ENCODE data around the gene CPD. TPM values are rescaled to one million over a fixed set of nuclear protein-coding genes. Genes with fewer than 3 reads are reported as not detected.

CPD gene
- total RNA-seq, 3 donors from 2014 or later (not counting 1 experiment from before 2014, with no cell fraction given) = 67.3 to 94.5 (median 85.9) TPM

- H3K4me3 Mint-ChIP-seq = no peak overlapping the region
- Histone ChIP-seq H3K36me3 (ENCODE audit: control insufficient read depth, insufficient read depth, low read length) (peaks cover 68% of the 10 kb centered on the region), H3K4me3 (ENCODE audit: low read length) (no peak overlapping the region), H3K27ac (ENCODE audit: low read length) (no peak overlapping the region), H3K9me3 (ENCODE audit: control insufficient read depth, insufficient read depth, low read length) (no peaks in the 10 kb centered on the region), H3K4me1 (ENCODE audit: control insufficient read depth, insufficient read depth, low read length) (peaks cover 7% of the 10 kb centered on the region), H3K27me3 (ENCODE audit: control insufficient read depth, insufficient read depth, low read length) (no peaks in the 10 kb centered on the region)
- no peaks in the 10 kb centered on the region for H3K27me3 Mint-ChIP-seq (ENCODE audit: low read depth in 2 of 2)
- peaks cover 13 to 14% of the 10 kb centered on the region in 2 donors for H3K4me1 Mint-ChIP-seq
- DNase-seq (no peak), ATAC-seq (no peak)
- 100% methylated on average over 1 of the region's 1 CpG for WGBS (ENCODE audit: insufficient coverage)
- intact Hi-C loops (cut with micrococcal nuclease) = no loop called here
- peak overlapping the region in 1 of 2 donors; percentile 45 for H3K27ac Mint-ChIP-seq
- no peaks in the 10 kb centered on the region for H3K9me3 Mint-ChIP-seq
- no peak for TF ChIP-seq CTCF (IDR thresholded peaks at IDR 0.05)
- H3K36me3 Mint-ChIP-seq = peaks cover 21% of the 10 kb centered on the region
Observed at GRCh38 chr17:30483159-30483558, 104.4 kb downstream of the CPD start.

- no peak for DNase-seq
- WGBS (ENCODE audit: insufficient coverage) = no CpG with 5 or more reads among the region's 2 CpGs
- TF ChIP-seq CTCF (IDR thresholded peaks at IDR 0.05) = no peak
- no peaks in the 10 kb centered on the region for H3K4me1 ChIP-seq (ENCODE audit: control insufficient read depth, insufficient read depth, low read length)
- peaks cover 77% of the 10 kb centered on the region for H3K36me3 ChIP-seq (ENCODE audit: control insufficient read depth, insufficient read depth, low read length)
- Mint-ChIP-seq H3K27me3 (ENCODE audit: low read depth in 2 of 2) (no peaks in the 10 kb centered on the region), H3K9me3 (no peaks in the 10 kb centered on the region), H3K27ac (no peak overlapping the region), H3K36me3 (peaks cover 22% of the 10 kb centered on the region), H3K4me1 (peaks cover 6 to 7% of the 10 kb centered on the region in 2 donors), H3K4me3 (no peak overlapping the region)
- no peaks in the 10 kb centered on the region for H3K9me3 ChIP-seq (ENCODE audit: control insufficient read depth, insufficient read depth, low read length)
- intact Hi-C loops (cut with micrococcal nuclease) = no loop called here
- H3K27ac ChIP-seq (ENCODE audit: low read length) = no peak overlapping the region
- no peaks in the 10 kb centered on the region for H3K27me3 ChIP-seq (ENCODE audit: control insufficient read depth, insufficient read depth, low read length)
- no peak overlapping the region for H3K4me3 ChIP-seq (ENCODE audit: low read length)
- ATAC-seq = no peak
Observed at GRCh38 chr17:30493780-30494179, 115.1 kb downstream of the CPD start.

- TF ChIP-seq CTCF (IDR thresholded peaks at IDR 0.05) = no peak
- H3K9me3 Mint-ChIP-seq = no peaks in the 10 kb centered on the region
- no peak overlapping the region for H3K4me3 ChIP-seq (ENCODE audit: low read length)
- peak in 1 of 2 donors; percentile 13 for DNase-seq
- no peaks in the 10 kb centered on the region for H3K27me3 ChIP-seq (ENCODE audit: control insufficient read depth, insufficient read depth, low read length)
- no peaks in the 10 kb centered on the region for H3K9me3 ChIP-seq (ENCODE audit: control insufficient read depth, insufficient read depth, low read length)
- intact Hi-C loops (cut with micrococcal nuclease) = no loop called here
- no peak overlapping the region for H3K27ac ChIP-seq (ENCODE audit: low read length)
- no peak overlapping the region for H3K4me3 Mint-ChIP-seq
- ATAC-seq = no peak
- peak overlapping the region in 1 of 2 donors; percentile 27 for H3K27ac Mint-ChIP-seq
- peaks cover 16 to 17% of the 10 kb centered on the region in 2 donors for H3K4me1 Mint-ChIP-seq
- peaks cover 60% of the 10 kb centered on the region for H3K36me3 ChIP-seq (ENCODE audit: control insufficient read depth, insufficient read depth, low read length)
- no peaks in the 10 kb centered on the region for H3K4me1 ChIP-seq (ENCODE audit: control insufficient read depth, insufficient read depth, low read length)
- peaks cover 22% of the 10 kb centered on the region for H3K36me3 Mint-ChIP-seq
- H3K27me3 Mint-ChIP-seq (ENCODE audit: low read depth in 2 of 2) = no peaks in the 10 kb centered on the region
Observed at GRCh38 chr17:30495586-30495985, 116.9 kb downstream of the CPD start.

GRCh38 chr17:30503558-30503957 is 124.8 kb downstream of the CPD start:
- H3K27ac Mint-ChIP-seq = no peak overlapping the region
- Histone ChIP-seq H3K36me3 (ENCODE audit: control insufficient read depth, insufficient read depth, low read length) (peaks cover 45% of the 10 kb centered on the region), H3K9me3 (ENCODE audit: control insufficient read depth, insufficient read depth, low read length) (no peaks in the 10 kb centered on the region), H3K4me3 (ENCODE audit: low read length) (no peak overlapping the region), H3K27me3 (ENCODE audit: control insufficient read depth, insufficient read depth, low read length) (no peaks in the 10 kb centered on the region), H3K27ac (ENCODE audit: low read length) (no peak overlapping the region), H3K4me1 (ENCODE audit: control insufficient read depth, insufficient read depth, low read length) (no peaks in the 10 kb centered on the region)
- H3K4me3 Mint-ChIP-seq = no peak overlapping the region
- ATAC-seq = no peak
- intact Hi-C loops (cut with micrococcal nuclease) = no loop called here
- no peaks in the 10 kb centered on the region for H3K9me3 Mint-ChIP-seq
- no peaks in the 10 kb centered on the region for H3K27me3 Mint-ChIP-seq (ENCODE audit: low read depth in 2 of 2)
- 98% methylated on average over 4 of the region's 4 CpGs for WGBS (ENCODE audit: insufficient coverage)
- no peak for TF ChIP-seq CTCF (IDR thresholded peaks at IDR 0.05)
- no peak for DNase-seq
- no peaks in the 10 kb centered on the region for H3K36me3 Mint-ChIP-seq
- H3K4me1 Mint-ChIP-seq = peaks cover 11 to 16% of the 10 kb centered on the region in 2 donors
